ENCODE results near the gene SCRG1. TPM values are rescaled to one million over a fixed set of nuclear protein-coding genes. Genes with fewer than 3 reads are reported as not detected.

Gene SCRG1
- total RNA-seq, 1 donor from 2014 or later: not detected

GRCh38 chr4:173370477-173371291, 28.2 kb downstream of the SCRG1 start, which contains the start of gene SAP30:
SAP30 (plus strand) TSS chr4:173370954; CDS start chr4:173371183, 229 bp downstream.
- TF ChIP-seq CTCF (IDR thresholded peaks at IDR 0.05; ENCODE audit: insufficient read depth, low read length, poor library complexity, severe bottlenecking): no peak
- H3K4me3 ChIP-seq (ENCODE audit: low read depth, low read length): peak within 1 kb of the TSS; percentile 91
- peak; percentile 85 for DNase-seq (ENCODE audit: low read depth)
- H3K36me3 ChIP-seq (ENCODE audit: control insufficient read depth, insufficient read depth, low read length): no peaks in the 10 kb centered on the region
- H3K27me3 ChIP-seq (ENCODE audit: control insufficient read depth, insufficient read depth, low read length): no peaks in the 10 kb centered on the region

GRCh38 chr4:173370130-173370476, 28.8 kb downstream of the SCRG1 start:
- Histone ChIP-seq H3K4me3 (ENCODE audit: low read depth, low read length) (peak overlapping the region; percentile 60), H3K36me3 (ENCODE audit: control insufficient read depth, insufficient read depth, low read length) (no peaks in the 10 kb centered on the region), H3K27me3 (ENCODE audit: control insufficient read depth, insufficient read depth, low read length) (no peaks in the 10 kb centered on the region)
- DNase-seq (ENCODE audit: low read depth): no peak
- TF ChIP-seq CTCF (IDR thresholded peaks at IDR 0.05; ENCODE audit: insufficient read depth, low read length, poor library complexity, severe bottlenecking): no peak

GRCh38 chr4:173367946-173368345, 31.0 kb downstream of the SCRG1 start:
- DNase-seq (ENCODE audit: low read depth): no peak
- Histone ChIP-seq H3K27me3 (ENCODE audit: control insufficient read depth, insufficient read depth, low read length) (no peaks in the 10 kb centered on the region), H3K4me3 (ENCODE audit: low read depth, low read length) (no peak overlapping the region), H3K36me3 (ENCODE audit: control insufficient read depth, insufficient read depth, low read length) (no peaks in the 10 kb centered on the region)
- TF ChIP-seq CTCF (IDR thresholded peaks at IDR 0.05; ENCODE audit: insufficient read depth, low read length, poor library complexity, severe bottlenecking): no peak

GRCh38 chr4:173367285-173367684, 31.6 kb downstream of the SCRG1 start:
- Histone ChIP-seq H3K27me3 (ENCODE audit: control insufficient read depth, insufficient read depth, low read length) (no peaks in the 10 kb centered on the region), H3K36me3 (ENCODE audit: control insufficient read depth, insufficient read depth, low read length) (no peaks in the 10 kb centered on the region), H3K4me3 (ENCODE audit: low read depth, low read length) (no peak overlapping the region)
- no peak for DNase-seq (ENCODE audit: low read depth)
- TF ChIP-seq CTCF (IDR thresholded peaks at IDR 0.05; ENCODE audit: insufficient read depth, low read length, poor library complexity, severe bottlenecking): no peak

- no peak for DNase-seq (ENCODE audit: low read depth)
- H3K4me3 ChIP-seq (ENCODE audit: low read depth, low read length): no peak overlapping the region
- no peak for TF ChIP-seq CTCF (IDR thresholded peaks at IDR 0.05; ENCODE audit: insufficient read depth, low read length, poor library complexity, severe bottlenecking)
- H3K27me3 ChIP-seq (ENCODE audit: control insufficient read depth, insufficient read depth, low read length): no peaks in the 10 kb centered on the region
- no peaks in the 10 kb centered on the region for H3K36me3 ChIP-seq (ENCODE audit: control insufficient read depth, insufficient read depth, low read length)
These were observed 33.4 kb downstream of the SCRG1 start for GRCh38 chr4:173365359-173365996.

Measured in kidney epithelial cell (primary cell).